GM12878 (cell line): ENCODE measurements around the gene ADCY1. TPM values are rescaled to one million over a fixed set of nuclear protein-coding genes. Genes with fewer than 3 reads are reported as not detected.

Experiments
- ATAC-seq: fragments of 200-7000 bp; cut with Tn5 transposase; 3 replicates; pipeline ENCODE4 v1.9.1; 2020; ENCODE audit warnings: mild to moderate bottlenecking, moderate library complexity
- BruUV-seq: library from RNA; stranded (reverse); fragments of 400-500 nt; replicated peaks from 2 replicates; lab custom pipeline; 2021; lab: Mats Ljungman, UMichigan
- CTCF ChIA-PET: fragments of 300-600 bp; sonication (Branson Sonifier 250); formaldehyde crosslinking; extraction: SDS; loops from one replicate; lab custom pipeline; 2021; ENCODE audit warnings: inconsistent platforms; lab: Yijun Ruan, JAX
- POLR2A ChIA-PET: fragments of 350-600 bp; formaldehyde crosslinking; extraction: SDS; loops from one replicate; lab custom pipeline; 2021; ENCODE audit warnings: inconsistent platforms; lab: Charles Lee
- RAD21 ChIA-PET: fragments of 300-600 bp; sonication (Branson Sonifier 250); formaldehyde crosslinking; loops from one replicate; lab custom pipeline; 2023; ENCODE audit warnings: antibody characterized with exemption; ENCODE audit not compliant: unreplicated experiment; lab: Charles Lee
- SMC1A ChIA-PET: fragments of 300-600 bp; sonication (Branson Sonifier 250); formaldehyde crosslinking; loops from one replicate; lab custom pipeline; 2023; ENCODE audit not compliant: unreplicated experiment, uncharacterized antibody; lab: Charles Lee
- DNase-seq: peaks from one replicate; pipeline ENCODE4 v3.0.0-alpha.2; 2011; ENCODE audit warnings: low read depth, low spot score
- FAIRE-seq: peaks from 3 replicates; lab custom pipeline; 2011; peaks lifted over from hg19 to GRCh38; lab: Jason Lieb, UNC
- H2AFZ ChIP-seq: 2 replicates; pipeline ENCODE4 v1.6.0; 2011; ENCODE audit warnings: low read depth, low read length, control low read depth; ENCODE audit not compliant: control insufficient read depth
- H3K27ac ChIP-seq: 2 replicates; pipeline ENCODE4 v1.5.1; 2011; ENCODE audit warnings: control low read depth; ENCODE audit not compliant: control insufficient read depth, insufficient read depth
- H3K27me3 ChIP-seq, 2 experiments: replicated peaks in 1 of 2; 2 replicates each; pipeline versions ENCODE4 v1.6.0 to v1.6.1; 2011; ENCODE audit warnings: low read length in 1 of 2; ENCODE audit not compliant: control insufficient read depth in 2 of 2, insufficient read depth in 2 of 2
- H3K36me3 ChIP-seq, 2 experiments: 2 replicates each; pipeline ENCODE4 v1.5.1; 2011; ENCODE audit warnings: low read length in 1 of 2; ENCODE audit not compliant: control insufficient read depth in 2 of 2, insufficient read depth in 2 of 2
- H3K4me1 ChIP-seq: 2 replicates; pipeline ENCODE4 v1.6.1; 2011; ENCODE audit warnings: mild to moderate bottlenecking, low read length, moderate library complexity, mixed read lengths; ENCODE audit not compliant: control insufficient read depth, insufficient read depth
- H3K4me2 ChIP-seq: 2 replicates; pipeline ENCODE4 v1.6.0; 2011; ENCODE audit warnings: control low read depth; ENCODE audit not compliant: control insufficient read depth, insufficient read depth
- H3K4me3 ChIP-seq: fragments of 200-600 bp; sonication (generic); 2 replicates; pipeline ENCODE4 v1.5.1; 2016
- H3K79me2 ChIP-seq: 2 replicates; pipeline ENCODE4 v1.6.0; 2011; ENCODE audit warnings: low read length; ENCODE audit not compliant: control insufficient read depth, insufficient read depth
- H3K9ac ChIP-seq: 2 replicates; pipeline ENCODE4 v1.8.0; 2011; ENCODE audit warnings: low read length, control low read depth, mixed read lengths; ENCODE audit not compliant: control insufficient read depth, insufficient read depth
- H3K9me3 ChIP-seq: replicated peaks from 3 replicates; pipeline ENCODE4 v1.5.1; 2011; ENCODE audit warnings: mild to moderate bottlenecking, low read length; ENCODE audit not compliant: control insufficient read depth, insufficient read depth
- H4K20me1 ChIP-seq: 2 replicates; pipeline ENCODE4 v1.6.0; 2011; ENCODE audit not compliant: control insufficient read depth, insufficient read depth
- CBFB ChIP-seq: IDR thresholded peaks from 2 replicates; pipeline ENCODE4 v1.6.1; 2016; ENCODE audit warnings: antibody characterized with exemption, low read depth
- GABPA ChIP-seq: IDR thresholded peaks from 2 replicates; pipeline ENCODE4 v1.6.1; 2014; ENCODE audit warnings: antibody characterized with exemption, low read depth, mild to moderate bottlenecking, inconsistent platforms
- NR2C2 ChIP-seq: IDR thresholded peaks from 2 replicates; pipeline ENCODE4 v1.6.1; 2011; ENCODE audit warnings: borderline replicate concordance, low read depth; ENCODE audit not compliant: control insufficient read depth, insufficient read length
- SUZ12 ChIP-seq: fragments of 200-600 bp; sonication (generic); IDR thresholded peaks from one replicate; pipeline ENCODE4 v1.6.1; 2018; ENCODE audit warnings: antibody characterized with exemption, mild to moderate bottlenecking; ENCODE audit not compliant: unreplicated experiment
- WGBS: methylation state at CpG from one replicate; pipeline ENCODE4 v1.1.6; 2016; ENCODE audit warnings: low lambda C conversion rate; ENCODE audit not compliant: insufficient replicate concordance, insufficient coverage; ENCODE audit errors: missing lambda C conversion rate; 5-methylcytosine and 5-hydroxymethylcytosine counted together
- in situ Hi-C: fragments of 300-500 bp; cut with MboI; formaldehyde crosslinking; loops from 9 replicates; pipeline ENCODE4 v1.14.3; 2018; ENCODE audit warnings: mixed read lengths
- intact Hi-C: fragments of 100-400 bp; cut with micrococcal nuclease; formaldehyde crosslinking; loops from one replicate; pipeline ENCODE4 v1.14.2; 2022; ENCODE audit not compliant: unreplicated experiment
- polyA plus RNA-seq, 11 experiments: library from polyadenylated mRNA; depleted of rRNA in 4 of 11; unstranded in 6 of 11; stranded (reverse) in 5 of 11; fragments of >200 nt; fragmentation: Nextera tagmentation in 4 of 11; fragmentation: Illumina TruSeq in 1 of 11; extraction: Ambion mirVana in 4 of 11; extraction: Trizol in 1 of 11; gene quantifications; 1 replicate in 1 of 11; 2 replicates in 10 of 11; pipeline versions ENCODE4 v1.2.1 to v1.2.3, GENCODE V29; 2011 to 2016; ENCODE audit warnings: inconsistent platforms in 2 of 11, missing spikeins in 2 of 11, low read depth in 1 of 11
- total RNA-seq, 4 experiments: library from RNA; depleted of rRNA in 3 of 4; stranded (reverse); fragments of >200 nt in 3 of 4; fragmentation: Illumina TruSeq in 1 of 4; extraction: Trizol in 1 of 4; gene quantifications; 2 replicates each; pipeline versions ENCODE4 v1.2.1 to v1.2.3, GENCODE V29; 2013 to 2021
- TF ChIP-seq, protein P1 (sequence below): fragments of 150-350 bp; IDR thresholded peaks from 2 replicates; pipeline ENCODE4 v1.6.1; 2016; ENCODE audit warnings: low read depth, low read length

ADCY1 gene
- total and polyA plus RNA-seq, 10 of the 15 experiments (the other 5 are each of a cell fraction or from before 2014, with no cell fraction given), result 0.13 to 1.4 (median 0.45) TPM; not detected in 1

DNA sequence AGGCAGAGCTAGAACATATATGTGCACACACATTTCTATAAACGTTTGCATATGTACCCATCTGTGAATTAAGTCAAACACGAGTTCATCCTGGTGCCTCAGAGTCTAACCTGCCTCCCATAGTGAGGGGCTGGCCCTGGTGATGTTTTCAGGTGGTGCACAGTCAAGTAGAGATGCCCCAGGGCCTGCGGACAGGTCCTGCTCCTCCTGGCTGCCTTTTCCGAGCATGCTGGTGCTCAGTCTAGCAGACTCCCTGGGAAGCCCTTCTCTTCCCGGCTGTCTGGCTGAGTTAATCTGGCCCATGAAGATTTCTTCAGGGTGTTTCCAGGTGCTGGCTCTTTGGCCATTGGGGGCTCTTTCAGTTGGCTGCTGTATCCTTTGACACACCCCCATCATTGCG, 14.3 kb downstream of the ADCY1 start:
- CTCF ChIA-PET, result no interaction called here
- no peaks in the 10 kb centered on the region for H3K79me2 ChIP-seq
- SMC1A ChIA-PET, result no interaction called here
- no peak overlapping the region for H3K9ac ChIP-seq
- POLR2A ChIA-PET, result no interaction called here
- no peak overlapping the region for H3K27ac ChIP-seq
- ATAC-seq (no peak), DNase-seq (no peak), FAIRE-seq (no peak)
- H3K4me3 ChIP-seq, result no peak overlapping the region
- H3K27me3 ChIP-seq, result no peaks in the 10 kb centered on the region; a peak in 1 of 4 replicates
- RAD21 ChIA-PET, result no interaction called here
- TF ChIP-seq, protein P1, sequence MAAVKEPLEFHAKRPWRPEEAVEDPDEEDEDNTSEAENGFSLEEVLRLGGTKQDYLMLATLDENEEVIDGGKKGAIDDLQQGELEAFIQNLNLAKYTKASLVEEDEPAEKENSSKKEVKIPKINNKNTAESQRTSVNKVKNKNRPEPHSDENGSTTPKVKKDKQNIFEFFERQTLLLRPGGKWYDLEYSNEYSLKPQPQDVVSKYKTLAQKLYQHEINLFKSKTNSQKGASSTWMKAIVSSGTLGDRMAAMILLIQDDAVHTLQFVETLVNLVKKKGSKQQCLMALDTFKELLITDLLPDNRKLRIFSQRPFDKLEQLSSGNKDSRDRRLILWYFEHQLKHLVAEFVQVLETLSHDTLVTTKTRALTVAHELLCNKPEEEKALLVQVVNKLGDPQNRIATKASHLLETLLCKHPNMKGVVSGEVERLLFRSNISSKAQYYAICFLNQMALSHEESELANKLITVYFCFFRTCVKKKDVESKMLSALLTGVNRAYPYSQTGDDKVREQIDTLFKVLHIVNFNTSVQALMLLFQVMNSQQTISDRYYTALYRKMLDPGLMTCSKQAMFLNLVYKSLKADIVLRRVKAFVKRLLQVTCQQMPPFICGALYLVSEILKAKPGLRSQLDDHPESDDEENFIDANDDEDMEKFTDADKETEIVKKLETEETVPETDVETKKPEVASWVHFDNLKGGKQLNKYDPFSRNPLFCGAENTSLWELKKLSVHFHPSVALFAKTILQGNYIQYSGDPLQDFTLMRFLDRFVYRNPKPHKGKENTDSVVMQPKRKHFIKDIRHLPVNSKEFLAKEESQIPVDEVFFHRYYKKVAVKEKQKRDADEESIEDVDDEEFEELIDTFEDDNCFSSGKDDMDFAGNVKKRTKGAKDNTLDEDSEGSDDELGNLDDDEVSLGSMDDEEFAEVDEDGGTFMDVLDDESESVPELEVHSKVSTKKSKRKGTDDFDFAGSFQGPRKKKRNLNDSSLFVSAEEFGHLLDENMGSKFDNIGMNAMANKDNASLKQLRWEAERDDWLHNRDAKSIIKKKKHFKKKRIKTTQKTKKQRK, result no peak
- no peak for TF ChIP-seq GABPA
- TF ChIP-seq CBFB, result no peak
- no peak for TF ChIP-seq SUZ12
- TF ChIP-seq NR2C2, result no peak
- no peaks in the 10 kb centered on the region for H4K20me1 ChIP-seq
- H3K4me1 ChIP-seq, result no peaks in the 10 kb centered on the region
- H3K36me3 ChIP-seq, result no peaks in the 10 kb centered on the region
- H3K4me2 ChIP-seq, result no peak overlapping the region
- no peaks in the 10 kb centered on the region for H3K9me3 ChIP-seq
- H2AFZ ChIP-seq, result no peak overlapping the region
- no TSS peak for BruUV-seq
- in situ Hi-C loops (no loop called here), intact Hi-C loops (no loop called here)
- 42% methylated on average over 6 of the region's 6 CpGs for WGBS
